Ureter (tissue), 1 donor: ENCODE measurements around the gene DENND2D. TPM values are rescaled to one million over a fixed set of nuclear protein-coding genes. Genes with fewer than 3 reads are reported as not detected.

Experiments used
- total RNA-seq: library from RNA; stranded (reverse); gene quantifications from one replicate; pipeline ENCODE4 v1.2.4, GENCODE V29; 2023
- donor health status: DM: yes; HTN: yes; CAD: no.

DENND2D gene
- total RNA-seq, 1 donor from 2014 or later: 134 TPM

Other genes starting within 250 kb of the DENND2D start
- 15.0 TPM for gene LRIF1, start 236.7 kb downstream of the DENND2D start, total RNA-seq
- gene DRAM2, start 60.6 kb downstream of the DENND2D start, total RNA-seq: 52.3 TPM
- gene CEPT1, start 60.4 kb downstream of the DENND2D start, total RNA-seq: 43.3 TPM
- gene CHI3L2, start 27.1 kb upstream of the DENND2D start, total RNA-seq: 4.6 TPM
- gene CHIA, start 90.2 kb upstream of the DENND2D start, total RNA-seq: not detected
- 4.3 TPM for gene OVGP1, start 227.1 kb upstream of the DENND2D start, total RNA-seq
- 54.6 TPM for gene WDR77, start 248.6 kb upstream of the DENND2D start, total RNA-seq
- gene ATP5PB, start 248.8 kb upstream of the DENND2D start, total RNA-seq: 265 TPM